Mucosa of gallbladder (tissue), 1 donor: ENCODE data around the gene SMARCA1. TPM values are rescaled to one million over a fixed set of nuclear protein-coding genes. Genes with fewer than 3 reads are reported as not detected.

ENCODE experiments used
- DNase-seq: peaks from one replicate; pipeline ENCODE4 v3.0.0-alpha.2; 2020; ENCODE audit warnings: low spot score
- total RNA-seq: library from RNA; stranded (reverse); gene quantifications from one replicate; pipeline ENCODE4 v1.2.1, GENCODE V29; 2021
- donor health status: DM: no; HTN: no; CAD: no.

Gene SMARCA1
- total RNA-seq, 1 donor from 2014 or later = 28.8 TPM

- no peak for DNase-seq
These were observed 6.5 kb upstream of the SMARCA1 start for GRCh38 chrX:129529685-129530281.

- no peak for DNase-seq
These were observed 2.6 kb upstream of the SMARCA1 start for GRCh38 chrX:129525896-129526295.

GRCh38 chrX:129525162-129525561 is 1.9 kb upstream of the SMARCA1 start:
- no peak for DNase-seq

GRCh38 chrX:129524250-129524850 is 1.1 kb upstream of the SMARCA1 start:
- DNase-seq = no peak

GRCh38 chrX:129522184-129523078 is 859 bp downstream of the SMARCA1 start:
- DNase-seq = no peak

DNA sequence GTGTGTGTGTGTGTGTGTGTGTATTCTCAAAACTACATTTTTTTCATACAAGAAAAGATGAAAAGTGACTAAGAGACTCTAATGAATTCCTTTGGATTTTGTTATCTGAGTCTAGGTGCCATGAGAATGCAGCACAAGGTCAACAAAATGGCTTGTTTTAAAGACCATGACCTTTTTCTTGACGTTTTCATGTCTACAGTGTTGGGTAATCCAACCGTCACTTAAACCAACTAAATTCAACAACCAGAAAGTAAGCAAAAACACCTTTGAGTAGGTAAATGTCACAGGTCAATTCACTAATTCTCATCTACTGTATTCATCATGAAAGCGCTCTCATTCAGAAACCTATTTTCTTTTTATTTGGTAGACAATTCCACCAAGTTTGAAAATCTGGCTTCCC is 3.1 kb downstream of the SMARCA1 start:
- no peak for DNase-seq

- DNase-seq = no peak
These were observed 6.9 kb downstream of the SMARCA1 start for GRCh38 chrX:129516402-129516801.

- DNase-seq = no peak
These were observed 10.9 kb downstream of the SMARCA1 start for GRCh38 chrX:129512409-129512808.

GRCh38 chrX:129511689-129512088 is 11.6 kb downstream of the SMARCA1 start:
- DNase-seq = no peak

DNA sequence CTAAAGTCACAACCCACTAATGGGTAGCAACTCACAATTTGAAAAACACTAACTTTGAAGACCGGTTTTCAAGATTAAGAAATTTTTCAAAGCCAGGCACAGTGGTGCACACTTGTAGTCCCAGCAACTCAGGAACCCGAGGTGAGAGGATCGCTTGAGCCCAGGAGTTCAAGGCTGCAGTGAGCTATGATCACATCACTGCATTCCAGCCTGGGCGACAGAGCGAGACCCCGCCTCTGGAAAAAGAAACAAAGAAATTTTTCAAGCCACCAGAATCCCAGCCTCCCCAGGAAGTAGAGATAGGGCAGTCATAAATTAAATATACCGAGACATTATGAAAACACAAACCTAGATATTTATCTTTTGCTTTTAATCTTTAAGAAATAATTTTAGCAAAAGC is 13.0 kb downstream of the SMARCA1 start:
- no peak for DNase-seq

DNA sequence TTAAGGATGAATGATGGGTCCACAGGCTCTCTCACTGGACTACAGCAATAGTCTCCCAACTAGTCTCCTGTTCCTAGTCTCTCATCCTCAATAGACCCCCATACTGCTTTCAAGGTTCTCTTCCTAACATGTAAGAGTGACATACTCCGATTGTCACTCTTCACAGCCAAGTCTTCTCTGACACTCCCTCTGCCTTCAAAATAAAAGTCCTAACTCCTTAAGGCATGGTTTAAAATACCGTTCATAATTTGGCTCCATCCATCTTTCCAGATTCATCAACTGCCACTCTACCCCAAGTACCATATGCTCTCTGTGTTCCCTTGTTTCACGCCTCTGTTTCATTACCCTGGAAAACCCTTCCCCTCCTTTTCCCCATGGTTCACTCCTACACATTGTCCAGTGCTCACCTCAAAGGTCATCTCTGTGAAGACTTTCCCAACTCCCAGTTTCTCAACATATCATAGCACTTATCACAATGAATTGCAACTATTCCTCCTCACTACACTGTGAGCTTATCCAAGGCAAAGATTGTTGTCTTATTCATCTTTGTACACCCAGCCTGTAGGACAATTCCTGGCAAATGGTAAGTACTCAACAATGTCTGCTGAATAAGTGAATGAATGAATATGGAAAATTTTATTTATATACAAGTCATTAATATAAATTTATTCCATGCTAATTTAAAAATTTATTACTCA is 26.0 kb downstream of the SMARCA1 start:
- no peak for DNase-seq

- no peak for DNase-seq
These were observed 26.7 kb downstream of the SMARCA1 start for GRCh38 chrX:129496625-129497024.

DNA sequence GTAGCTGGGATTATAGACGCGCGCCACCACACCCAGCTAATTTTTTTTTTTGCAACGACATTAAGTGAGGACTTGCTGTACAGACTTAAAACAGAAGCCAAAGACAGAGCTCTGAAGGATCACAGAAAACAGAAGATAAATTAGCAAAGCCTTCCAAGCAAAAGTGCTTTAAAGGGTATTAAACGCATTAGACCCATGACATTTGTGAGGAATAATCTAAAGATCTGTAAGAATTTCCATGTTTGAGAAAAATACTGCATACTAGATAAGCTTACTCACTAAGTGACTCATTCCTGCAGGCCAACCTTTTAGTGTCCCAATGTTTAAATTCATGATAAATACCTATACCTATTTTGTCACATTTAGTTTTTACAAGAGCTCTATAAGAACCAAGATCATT is 27.4 kb downstream of the SMARCA1 start:
- DNase-seq = no peak

- no peak for DNase-seq
These were observed 28.4 kb downstream of the SMARCA1 start for GRCh38 chrX:129494887-129495286.

DNA sequence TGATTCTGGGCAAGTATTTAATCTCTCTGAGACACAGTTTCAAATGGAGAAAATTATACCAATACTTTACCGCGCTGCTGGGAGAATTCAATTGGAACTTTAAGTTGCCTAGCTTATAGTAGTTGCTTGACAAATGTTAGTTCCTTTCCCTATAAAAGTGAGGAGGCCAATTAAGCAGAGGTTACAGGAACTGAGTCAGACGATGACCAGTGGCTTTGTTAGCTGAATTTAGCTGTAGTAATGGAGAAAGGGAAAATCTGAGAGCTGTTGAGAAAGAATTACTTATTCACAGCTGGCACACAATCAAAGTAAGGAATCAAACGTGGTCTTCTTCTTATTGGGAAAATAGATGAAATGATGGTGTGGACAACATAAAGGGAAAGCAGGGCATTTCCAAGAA is 29.6 kb downstream of the SMARCA1 start:
- DNase-seq = no peak

DNA sequence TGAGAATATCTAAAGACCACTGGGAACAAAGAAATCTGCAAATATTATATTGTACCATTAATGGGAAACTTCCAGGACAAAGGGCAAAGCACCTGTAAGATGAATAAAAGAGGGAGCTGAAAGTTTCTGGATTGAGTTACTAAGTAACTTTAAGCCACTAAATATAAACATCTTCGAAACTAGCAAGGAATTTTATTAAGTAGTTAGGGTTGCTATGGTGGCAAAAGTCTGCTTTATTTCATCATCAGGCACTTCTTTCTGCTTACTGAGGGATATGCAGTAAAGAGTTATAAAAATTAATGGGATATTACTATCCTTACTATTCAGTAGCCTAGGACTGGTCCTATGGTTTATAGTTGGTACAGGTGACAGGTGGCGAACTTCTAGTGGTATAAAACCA is 33.0 kb downstream of the SMARCA1 start:
- DNase-seq = no peak

- DNase-seq = no peak
These were observed 34.9 kb downstream of the SMARCA1 start for GRCh38 chrX:129488359-129488758.

DNA sequence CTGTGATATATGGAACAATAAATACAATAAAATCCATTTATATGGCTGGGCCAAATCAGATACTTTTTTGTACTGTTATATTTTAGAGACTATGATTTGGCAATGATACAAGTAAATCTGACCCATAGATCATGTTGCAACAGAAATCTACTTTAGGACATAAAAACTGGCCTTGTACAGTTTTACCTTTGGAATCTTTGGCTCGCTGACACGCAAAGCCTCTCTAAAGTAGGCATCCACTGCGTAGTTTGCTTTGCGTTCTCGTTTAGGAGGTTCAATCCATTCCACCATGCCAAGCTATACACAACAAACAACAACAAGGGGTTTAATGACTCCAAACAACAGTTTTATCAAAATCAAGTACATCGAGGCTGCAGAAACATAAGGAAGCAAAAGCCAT is 42.4 kb downstream of the SMARCA1 start:
- DNase-seq = no peak

DNA sequence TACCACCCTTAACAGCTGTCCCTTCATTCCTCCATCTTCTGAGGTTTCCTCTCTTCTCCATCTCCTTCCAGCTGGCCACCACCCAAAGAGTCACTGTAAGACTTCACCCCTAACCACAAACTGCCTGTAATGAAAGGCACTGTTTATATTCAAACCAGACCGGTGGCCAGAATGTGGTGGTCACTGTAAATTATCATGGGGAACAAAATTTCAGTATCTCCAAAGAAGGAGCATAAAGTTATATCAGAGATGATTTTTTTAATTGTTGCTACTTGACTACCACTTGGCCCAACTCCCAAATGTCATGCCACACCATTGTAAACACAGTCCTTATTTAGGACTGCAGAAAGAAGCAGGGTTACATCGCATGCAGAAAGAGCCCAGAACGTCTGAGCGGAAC is 44.8 kb downstream of the SMARCA1 start:
- no peak for DNase-seq

DNA sequence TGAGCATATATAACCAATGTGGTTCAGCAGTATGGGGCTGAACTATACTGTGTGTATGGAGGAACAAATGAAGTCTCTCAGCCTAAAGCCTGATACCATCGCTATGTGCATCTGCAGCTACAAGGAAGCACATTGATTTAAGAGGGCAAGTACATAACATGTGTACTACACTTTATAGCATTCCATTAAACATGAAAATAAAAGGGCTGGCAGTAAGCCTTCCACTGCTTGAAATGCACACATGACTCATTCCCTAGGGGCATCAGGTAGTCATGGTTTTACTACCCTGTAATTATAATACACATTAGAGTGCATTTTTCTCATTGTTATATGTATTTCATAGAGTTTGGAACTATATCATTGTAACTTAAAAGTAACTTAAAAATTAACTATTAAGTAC is 51.2 kb downstream of the SMARCA1 start:
- no peak for DNase-seq

DNA sequence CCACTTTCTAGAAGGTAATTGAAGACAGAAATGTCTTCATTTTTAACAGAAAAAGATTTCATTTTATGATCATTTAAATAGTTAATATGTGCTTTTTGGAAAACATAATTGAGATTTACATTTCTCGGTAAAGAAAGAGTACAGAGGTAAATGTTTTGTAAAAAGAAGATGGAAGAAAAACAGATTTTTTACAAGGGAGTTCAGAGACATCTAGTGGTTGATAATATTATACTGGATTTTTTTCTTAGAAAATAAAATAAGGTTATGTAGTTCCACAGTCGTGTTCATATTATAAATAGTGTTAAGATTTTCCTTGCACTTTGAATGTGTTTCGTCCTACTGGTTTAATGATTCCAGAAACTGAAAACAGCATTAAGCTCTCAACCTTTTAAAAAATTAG is 60.6 kb downstream of the SMARCA1 start:
- no peak for DNase-seq

DNA sequence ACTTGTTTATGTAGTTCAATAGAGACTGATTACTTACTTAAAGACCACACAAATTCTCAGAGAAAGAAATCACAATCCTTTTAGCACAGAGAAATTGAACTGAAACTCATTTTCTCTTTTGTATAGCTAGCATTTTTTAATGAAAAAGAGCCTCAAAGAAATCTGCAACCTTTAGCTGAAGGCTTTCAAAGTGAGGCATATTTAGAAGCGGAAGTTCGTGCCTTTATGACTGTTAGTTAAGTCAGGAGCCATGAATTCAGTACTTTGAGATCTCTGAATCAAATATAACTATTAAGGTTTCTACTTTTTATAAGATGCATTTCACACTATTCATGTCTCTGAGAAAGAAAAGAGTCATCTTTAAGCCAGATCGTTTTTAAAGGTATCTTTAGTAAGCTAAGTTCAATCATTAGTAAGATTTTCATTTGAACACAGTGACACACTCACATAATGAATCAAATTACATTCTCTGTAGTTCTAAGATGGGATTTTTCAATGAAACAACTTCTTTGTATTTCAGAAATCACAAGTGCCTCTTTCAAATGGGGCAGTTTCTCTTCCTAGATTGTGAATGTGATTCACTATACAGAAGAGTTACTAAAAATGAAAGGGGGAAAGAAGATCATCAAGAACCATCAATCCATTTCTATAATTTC is 61.4 kb downstream of the SMARCA1 start:
- DNase-seq = no peak
